Stimulated activated CD8-positive, alpha-beta memory T cell treated with anti-CD3 and anti-CD28 coated beads, Interleukin-15, amount 100 ng/mL, for 4 hours (primary cell): ENCODE results near the gene ABCG1.

Source experiments
- DNase-seq, 2 donors: peaks; one replicate each; pipeline ENCODE4 v3.0.0-alpha.2; 2020; ENCODE audit warnings: low read depth in 2 of 2

ABCG1 gene

GRCh38 chr21:42271065-42271464, 52.1 kb downstream of the ABCG1 start:
- no peak for DNase-seq

GRCh38 chr21:42272109-42272962, 53.4 kb downstream of the ABCG1 start:
- DNase-seq: no peak

- no peak for DNase-seq
These were observed 54.2 kb downstream of the ABCG1 start for GRCh38 chr21:42272984-42273600.

GRCh38 chr21:42276076-42276475, 57.1 kb downstream of the ABCG1 start:
- DNase-seq: no peak

GRCh38 chr21:42276526-42277154, 57.7 kb downstream of the ABCG1 start:
- no peak for DNase-seq

GRCh38 chr21:42277593-42277992, 58.7 kb downstream of the ABCG1 start:
- no peak for DNase-seq

GRCh38 chr21:42278451-42279149, 59.7 kb downstream of the ABCG1 start:
- no peak for DNase-seq

GRCh38 chr21:42279341-42279871, 60.5 kb downstream of the ABCG1 start:
- DNase-seq: no peak

GRCh38 chr21:42279888-42280287, 60.9 kb downstream of the ABCG1 start:
- DNase-seq: no peak

GRCh38 chr21:42280356-42281180, 61.6 kb downstream of the ABCG1 start:
- DNase-seq: no peak

- DNase-seq: no peak
These were observed 62.3 kb downstream of the ABCG1 start for GRCh38 chr21:42281181-42281680.

- DNase-seq: no peak
These were observed 63.1 kb downstream of the ABCG1 start for GRCh38 chr21:42282021-42282420.

- no peak for DNase-seq
These were observed 63.8 kb downstream of the ABCG1 start for GRCh38 chr21:42282715-42283114.

GRCh38 chr21:42285569-42286245, 66.8 kb downstream of the ABCG1 start:
- DNase-seq: no peak

- no peak for DNase-seq
These were observed 67.5 kb downstream of the ABCG1 start for GRCh38 chr21:42286416-42286815.

GRCh38 chr21:42287193-42288083, 68.5 kb downstream of the ABCG1 start:
- DNase-seq: no peak

- DNase-seq: no peak
These were observed 70.0 kb downstream of the ABCG1 start for GRCh38 chr21:42288962-42289361.

GRCh38 chr21:42289926-42290325, 71.0 kb downstream of the ABCG1 start:
- DNase-seq: no peak

GRCh38 chr21:42290505-42290904, 71.6 kb downstream of the ABCG1 start:
- no peak for DNase-seq
